T follicular helper cell (primary cell): Measurements from ENCODE around the gene TNS4.

ENCODE experiments used
- DNase-seq: peaks from one replicate; pipeline ENCODE4 v3.0.0-alpha.2; 2020; ENCODE audit warnings: low read depth

TNS4 gene

DNA sequence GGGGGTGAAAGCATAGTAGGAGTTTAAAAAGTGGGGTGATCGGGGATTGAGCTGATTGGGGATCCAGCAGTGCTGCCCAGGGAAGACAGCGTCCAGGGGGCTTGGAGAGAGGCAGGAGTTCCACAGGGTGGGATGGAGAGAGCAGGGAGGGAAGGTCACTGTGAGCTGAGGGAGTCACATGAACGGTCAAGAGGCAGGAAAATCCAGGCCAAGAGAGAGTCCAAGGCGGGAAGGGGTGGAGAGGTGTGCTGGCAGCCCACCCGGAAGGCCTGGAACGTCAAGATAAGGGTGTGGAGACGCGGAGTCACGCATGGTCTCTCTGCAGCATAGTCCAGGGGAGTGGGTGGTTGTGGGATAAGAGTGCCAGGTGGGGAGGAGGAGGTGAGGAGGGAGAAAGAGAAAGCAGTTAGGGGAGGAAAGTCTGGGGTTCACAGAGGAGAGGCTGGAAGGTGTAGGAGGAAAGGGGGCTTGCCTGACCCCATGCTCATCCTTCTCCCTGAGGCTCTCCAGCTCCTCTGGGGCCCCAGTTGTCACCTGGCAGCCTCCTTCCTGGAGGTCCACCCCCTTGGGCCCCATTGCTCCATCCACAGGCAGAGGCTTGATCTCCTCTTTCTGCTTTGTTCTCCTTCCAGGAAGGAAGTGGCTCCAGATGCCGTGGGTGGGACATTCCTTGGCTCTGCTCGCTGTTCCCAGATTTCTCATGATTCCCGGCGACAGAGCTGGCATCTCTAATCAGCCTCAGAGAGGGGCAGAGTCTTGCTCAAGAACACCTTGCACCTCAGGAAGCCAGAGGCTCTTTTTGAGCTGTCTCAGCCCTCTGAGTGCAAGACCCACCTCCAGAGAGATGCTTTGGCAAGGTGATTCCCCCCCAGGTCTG lies 35.1 kb upstream of the TNS4 start:
- no peak for DNase-seq

DNA sequence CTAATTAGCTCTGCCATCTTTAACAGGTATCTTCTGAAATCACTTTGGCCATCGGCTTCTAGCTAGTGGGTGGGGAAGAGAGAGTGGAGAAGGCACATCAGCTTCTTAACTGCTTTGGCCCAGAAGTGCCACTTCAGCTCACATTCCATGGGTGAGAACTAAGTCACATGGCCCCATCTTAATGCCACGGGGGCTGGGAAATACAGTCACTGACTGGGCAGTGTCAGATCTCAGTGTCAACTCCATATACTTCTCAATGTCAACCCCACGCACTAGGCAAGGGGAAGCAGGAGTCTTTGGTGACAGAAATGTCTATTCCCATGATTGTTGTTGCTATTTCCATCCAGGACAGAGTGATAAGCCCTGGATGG lies 34.5 kb upstream of the TNS4 start:
- DNase-seq = no peak

DNA sequence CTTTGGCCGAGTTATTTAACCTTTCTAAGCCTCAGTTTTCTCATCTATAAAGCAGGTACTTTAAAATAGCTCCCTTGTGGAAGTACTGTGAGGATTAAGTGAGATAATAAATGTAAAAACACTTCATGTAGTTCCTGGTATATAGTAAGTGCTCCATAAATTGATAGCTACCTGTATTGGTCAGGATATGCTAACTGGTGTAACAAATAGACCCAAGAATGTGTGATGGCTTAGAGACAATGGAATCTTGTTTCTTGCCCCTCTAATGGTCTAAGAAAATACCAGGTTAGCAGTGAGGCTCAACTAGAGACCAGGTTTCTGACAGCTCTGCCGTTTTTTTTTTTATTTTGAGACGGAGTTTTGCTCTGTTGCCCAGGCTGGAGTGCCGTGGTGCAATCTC lies 34.0 kb upstream of the TNS4 start:
- no peak for DNase-seq

DNA sequence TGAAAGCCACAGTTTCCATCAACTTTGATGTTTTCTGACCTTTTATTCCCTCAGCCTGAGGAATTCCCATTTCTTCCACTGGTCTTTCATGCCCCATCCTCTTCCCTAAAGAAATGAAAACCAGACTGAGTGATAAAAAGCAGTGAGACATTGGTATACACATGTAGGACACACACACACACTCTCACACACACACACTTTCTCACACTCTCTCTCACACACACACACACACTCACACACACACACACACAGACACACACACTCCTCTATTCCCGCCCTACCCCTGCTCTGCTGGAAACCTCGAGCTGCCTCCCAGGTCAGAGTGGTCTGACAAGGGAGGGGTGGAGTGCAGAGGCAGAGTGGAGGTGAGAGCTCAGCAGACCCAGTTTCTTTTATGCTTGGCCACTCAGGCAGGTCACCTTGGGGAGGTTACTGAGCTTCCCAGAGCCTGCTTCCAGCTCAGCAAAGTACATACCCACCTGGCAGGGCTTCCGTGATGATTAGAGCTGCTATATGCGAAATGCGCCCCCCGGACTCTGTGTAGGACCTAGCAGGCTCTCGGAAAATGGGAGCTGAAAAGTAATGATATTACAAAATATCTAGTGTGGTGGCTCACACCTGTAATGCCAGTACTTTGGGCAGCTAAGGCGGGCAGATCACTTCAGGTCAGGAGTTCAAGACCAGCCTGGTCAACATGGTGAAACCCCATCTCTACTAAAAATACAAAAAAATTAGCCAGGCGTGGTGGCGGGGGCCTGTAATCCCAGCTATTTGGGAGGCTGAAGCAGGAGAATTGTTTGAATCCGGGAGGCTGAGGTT lies 33.2 kb upstream of the TNS4 start:
- DNase-seq = no peak

DNA sequence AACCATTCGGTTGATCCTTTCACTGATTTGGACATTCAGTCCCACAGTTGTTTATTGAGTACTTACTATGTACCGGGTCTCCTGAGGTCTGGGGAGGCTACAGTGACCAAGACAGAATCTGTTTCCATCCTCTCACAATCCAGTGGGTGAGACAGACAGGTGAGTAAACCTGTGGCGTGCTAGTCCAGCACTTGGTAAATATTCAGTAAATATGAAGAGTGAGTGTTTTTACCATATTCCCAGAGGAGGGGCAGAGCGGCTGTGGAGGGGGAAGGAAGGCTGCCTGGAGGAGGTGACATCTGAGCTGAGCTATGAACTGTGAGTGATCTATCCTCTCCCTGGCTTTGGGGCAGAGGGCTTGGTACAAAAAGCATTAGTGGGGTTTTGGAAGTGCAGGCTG lies 32.5 kb upstream of the TNS4 start:
- DNase-seq = no peak

DNA sequence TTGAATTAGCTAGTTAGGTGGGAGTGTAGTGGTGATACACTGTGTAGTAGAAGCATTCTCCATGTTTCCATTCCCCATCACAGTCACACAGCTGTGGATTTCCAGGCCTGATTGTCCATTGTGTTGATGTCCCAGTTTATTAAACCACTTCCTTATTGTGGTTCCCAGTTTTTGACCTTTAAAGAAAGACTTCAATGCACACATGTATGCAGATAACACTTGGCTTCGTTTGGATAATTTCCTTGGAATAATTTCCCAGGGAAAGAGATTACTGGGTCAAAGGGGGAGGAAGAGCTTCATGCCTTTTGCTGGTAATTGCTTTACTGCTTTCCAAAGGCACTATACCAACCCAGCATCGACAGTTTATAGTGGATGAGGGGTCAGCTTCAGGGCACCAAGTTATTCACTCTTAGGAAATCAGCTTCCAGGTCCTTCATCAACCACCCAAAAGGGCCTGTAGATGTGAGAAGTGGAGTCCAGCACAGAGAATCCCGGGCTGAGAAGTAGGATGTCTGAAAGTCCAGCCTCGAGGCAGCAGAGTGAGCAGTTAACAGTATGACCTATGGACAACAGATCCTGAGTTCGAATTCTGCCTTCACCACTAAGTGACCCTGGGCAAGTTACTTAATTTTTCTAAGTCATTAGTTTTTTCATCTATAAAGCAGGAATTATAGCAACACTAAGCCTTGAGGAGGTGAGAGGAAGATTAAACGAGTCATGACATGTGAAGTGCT lies 31.3 kb upstream of the TNS4 start:
- no peak for DNase-seq

DNA sequence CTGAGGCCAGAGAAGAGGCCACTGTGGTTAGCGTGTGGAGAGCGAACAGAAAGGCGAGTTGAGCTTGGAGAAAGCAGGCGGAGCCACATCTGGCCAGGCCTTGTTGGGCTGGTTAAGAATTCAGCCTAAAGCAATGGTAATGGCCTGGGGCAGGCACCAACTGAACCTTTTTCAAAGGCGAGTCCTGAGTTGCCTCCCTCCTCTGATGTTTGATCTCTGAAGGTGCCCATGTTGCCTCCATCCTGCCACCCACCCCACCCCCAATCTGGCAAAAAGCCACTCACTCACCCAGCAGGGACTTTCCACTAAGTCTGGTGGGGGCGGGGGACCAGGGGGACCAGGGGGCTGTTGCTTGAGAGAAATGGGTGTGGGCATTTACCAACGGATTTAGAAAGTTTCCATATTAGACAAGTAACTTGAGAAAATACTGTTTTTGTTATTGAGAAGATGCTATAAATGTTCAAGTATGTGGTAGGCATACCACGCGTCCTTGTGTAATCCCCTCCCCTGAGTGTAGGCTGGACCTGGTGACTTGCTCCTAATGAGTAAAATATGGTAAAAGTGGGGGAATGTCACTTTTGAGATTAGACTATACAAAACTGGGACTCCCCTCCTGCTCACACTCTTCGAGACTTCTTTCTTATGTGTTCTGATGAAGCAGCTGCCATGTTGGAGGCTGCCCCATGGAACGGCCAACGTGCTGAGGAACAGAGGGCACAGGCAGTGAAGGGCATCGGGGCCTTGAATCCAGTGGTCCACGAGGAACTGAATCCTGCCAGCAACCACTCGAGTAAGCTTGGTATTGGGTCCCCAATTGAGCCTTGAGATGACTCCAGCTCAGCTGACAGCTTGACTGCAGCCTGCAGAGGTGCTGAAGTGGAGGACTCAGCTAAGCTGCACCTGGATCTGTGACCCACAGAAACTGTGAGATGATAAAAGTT lies 29.9 kb upstream of the TNS4 start:
- DNase-seq = peak; percentile 65

DNA sequence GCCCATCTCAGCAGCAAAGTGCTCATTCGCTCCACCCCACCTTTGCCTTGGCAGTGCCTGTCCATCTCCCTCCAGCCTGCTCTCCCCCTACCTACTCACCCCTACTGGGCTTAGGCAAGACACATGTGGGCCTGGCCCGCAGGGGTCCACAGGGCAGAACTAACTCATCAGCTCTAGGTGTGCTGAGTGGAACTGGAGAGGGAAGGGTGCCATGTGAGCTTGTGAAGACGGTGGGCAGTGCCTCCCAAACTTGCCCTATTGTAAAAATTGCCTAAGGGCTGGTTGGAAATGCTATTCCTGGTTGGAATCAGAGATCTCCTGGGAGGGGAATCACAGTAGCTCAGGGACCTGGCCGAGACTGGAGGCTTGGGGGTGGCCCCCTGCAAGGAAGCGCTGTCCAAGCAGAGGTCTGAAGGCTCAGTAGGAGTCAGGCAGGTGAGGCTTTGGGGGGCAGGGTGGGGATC lies 29.1 kb upstream of the TNS4 start:
- DNase-seq = no peak

DNA sequence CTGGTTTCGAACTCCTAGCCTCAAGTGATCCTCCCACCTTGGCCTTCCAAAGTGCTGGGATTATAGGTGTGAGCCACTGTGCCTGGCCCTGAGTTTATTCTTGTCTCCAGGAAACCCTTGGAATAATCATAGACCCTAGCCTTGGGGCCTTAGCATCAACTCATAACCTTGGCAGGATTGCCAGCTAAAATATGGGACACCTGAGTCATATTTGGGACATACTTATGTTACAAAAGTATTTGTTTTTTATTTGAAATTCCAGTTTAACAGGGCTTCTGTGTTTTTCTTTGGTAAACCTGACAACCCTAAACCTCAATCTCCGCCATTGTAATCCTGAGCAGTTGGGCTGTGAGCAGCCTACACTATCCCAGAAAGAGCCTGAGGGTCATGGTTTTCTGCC lies 28.6 kb upstream of the TNS4 start:
- DNase-seq = no peak

DNA sequence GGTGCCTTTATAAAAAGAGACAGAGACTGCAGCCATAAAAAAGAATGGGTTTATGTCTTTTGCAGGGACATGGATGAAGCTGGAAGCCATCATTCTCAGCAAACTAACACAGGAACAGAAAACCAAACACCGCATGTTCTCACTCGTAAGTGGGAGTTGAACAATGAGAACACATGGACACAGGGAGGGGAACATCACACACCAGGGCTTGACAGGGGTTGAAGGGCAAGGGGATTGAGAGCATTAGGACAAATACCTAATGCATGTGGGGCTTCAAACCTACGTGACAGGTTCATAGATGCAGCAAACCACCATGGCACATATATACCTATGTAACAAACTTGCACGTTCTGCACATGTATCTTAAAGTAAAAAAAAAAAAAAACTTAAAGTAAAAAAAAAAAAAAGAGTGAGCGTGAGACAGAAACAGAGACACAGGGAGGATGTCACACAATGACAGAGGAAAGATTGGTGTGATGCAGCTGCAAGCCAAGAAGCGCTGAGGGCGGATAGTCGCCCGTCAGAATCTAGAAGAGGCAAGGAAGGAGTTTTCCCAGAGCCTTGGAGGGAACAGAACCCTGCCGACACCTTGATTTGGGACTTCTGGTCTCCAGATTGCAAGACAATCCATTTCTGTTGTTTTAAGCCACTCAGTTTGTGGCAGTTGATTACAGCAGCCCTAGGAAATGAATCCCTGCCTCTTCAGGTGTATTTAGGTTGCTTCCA lies 27.4 kb upstream of the TNS4 start:
- no peak for DNase-seq

DNA sequence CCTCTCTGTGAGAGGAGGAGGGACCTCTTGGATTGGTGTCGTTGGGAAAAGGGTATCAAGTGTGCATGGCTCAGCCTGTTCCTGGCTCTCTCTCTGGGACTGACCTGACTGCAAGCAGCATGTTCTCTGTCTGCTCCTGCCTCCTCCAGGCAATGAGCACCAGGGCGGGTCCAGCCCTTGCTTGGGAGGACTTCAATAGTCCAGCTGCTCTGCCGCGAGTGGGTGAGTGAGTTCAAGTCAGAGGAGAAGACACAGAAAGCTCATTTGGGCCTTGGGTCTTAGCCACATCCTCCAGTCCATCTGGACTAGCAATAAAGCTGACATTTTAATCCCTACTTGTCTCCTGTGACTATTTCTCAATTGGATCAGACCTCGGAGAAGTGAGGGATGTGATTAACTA lies 25.2 kb upstream of the TNS4 start:
- no peak for DNase-seq

DNA sequence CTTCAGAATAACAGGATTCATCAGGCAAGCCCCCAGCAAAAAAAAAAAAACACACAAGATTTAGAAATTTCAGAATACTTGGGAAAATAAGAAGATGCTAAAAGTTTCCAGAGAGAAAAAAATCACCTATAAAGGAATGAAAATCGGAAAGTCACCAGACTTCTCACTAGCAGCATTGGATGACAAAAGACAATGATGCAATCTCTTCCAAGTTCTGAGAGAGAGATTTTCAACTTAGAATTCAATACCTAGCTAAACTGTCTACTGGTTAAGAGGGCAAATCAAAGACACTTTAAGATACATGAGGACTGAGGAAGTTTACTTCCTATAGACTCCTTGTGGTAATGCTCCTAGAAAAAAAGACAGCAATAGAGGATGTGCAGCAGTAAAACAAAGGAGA lies 23.9 kb upstream of the TNS4 start:
- DNase-seq = no peak

DNA sequence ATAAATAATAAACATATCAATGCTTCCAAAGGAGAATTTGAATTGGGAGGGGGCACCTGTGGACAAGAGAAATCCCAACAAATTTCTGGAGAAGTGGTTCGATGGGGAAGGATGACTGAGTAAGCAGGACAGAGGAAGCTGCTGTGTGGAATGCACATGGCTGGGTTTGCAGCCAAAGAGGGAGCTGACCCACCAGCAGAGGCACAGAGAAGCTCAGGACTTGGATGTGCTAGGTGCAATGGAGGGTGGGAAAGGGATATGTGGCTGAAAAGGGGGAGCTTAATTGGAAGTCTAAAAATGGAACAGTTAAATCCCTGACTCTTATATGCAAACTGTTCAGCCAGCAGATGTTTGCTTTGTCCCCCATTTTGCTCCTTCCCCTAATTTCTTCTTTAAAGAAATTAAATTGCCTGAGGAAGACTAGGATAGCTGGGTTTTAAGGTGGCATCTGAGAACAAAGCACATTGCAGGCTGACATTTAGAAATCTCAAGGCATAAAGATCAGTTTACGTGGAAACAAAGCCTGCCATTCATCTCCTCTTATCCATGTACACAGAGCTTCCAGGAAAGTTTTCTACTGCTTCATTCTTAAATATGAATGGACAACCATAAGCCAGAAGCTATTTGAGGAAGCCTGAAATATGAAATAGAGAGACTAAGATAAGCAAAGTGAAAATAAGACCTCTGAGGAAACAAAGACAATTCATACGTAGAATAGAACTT lies 23.0 kb upstream of the TNS4 start:
- no peak for DNase-seq

DNA sequence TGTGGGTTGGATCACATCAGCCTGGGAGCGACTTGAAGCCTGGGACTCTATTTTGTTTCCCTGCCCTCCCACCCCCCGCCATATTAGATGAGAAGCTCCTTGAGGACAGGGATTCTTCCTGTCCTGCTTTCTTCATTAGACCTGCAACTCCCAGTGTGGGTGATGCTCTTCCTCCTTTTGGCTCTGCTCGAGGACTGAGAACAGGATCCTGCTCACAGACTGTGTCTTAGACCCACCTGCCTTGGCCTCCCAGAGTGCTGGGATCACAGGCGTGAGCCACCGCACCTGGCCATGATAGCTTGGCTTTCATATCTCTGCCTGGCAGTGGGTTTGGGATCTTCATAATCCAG lies 21.5 kb upstream of the TNS4 start:
- no peak for DNase-seq

DNA sequence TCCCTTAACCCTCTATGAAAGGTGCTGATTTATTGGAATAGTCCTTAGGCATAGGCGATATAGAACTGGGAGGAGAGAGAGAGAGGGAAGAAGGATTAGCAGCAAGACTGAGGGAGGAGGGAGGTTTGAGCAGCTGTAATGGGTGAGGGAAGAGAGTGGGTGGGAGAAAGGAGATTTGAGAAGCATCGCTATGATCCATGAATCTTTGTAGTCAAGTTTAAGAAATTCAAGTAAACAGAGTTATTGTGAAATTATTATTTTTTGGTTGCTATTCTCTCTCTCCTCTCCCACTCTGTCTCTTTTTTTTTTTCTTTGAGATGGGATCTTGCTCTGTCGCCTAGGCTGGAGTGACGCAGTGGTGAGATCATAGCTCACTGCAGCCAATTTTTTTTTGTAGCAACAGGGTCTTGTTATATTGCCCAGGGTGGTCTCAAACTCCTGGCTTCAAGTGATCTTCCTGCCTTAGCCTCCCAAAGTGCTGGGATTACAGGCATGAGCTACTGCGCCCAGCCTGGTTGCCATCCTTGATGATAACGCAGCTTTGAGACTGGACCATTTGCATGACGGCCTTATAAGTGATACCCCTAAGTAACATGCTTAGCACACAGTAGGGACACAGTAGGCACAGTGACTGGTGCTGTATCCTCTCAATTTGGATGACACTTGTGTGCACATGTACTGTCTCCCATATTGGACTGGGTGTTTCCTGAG lies 21.0 kb upstream of the TNS4 start:
- DNase-seq = no peak

DNA sequence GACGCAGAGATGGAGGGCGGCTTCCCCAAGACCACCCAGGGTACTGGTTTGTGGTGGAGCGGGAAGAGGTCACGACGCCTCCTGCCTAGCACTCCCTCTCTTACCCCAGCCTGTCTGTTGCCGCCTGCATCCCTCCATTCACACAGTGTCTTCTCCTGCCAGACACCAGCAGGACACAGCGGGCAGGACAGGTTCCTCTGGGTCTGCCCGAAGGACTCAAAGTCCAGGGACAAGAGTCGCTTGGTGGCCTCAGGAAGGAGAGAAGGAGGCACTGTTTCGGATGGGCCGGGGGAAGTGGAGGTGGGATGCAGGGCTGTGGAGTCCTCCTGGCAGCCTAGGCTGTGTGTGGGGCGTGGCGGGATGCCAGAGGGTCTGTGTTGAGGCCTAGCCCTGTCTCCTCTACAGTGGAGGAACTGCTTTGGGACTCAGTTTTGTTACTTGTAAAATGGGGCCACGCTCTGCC lies 19.6 kb upstream of the TNS4 start:
- no peak for DNase-seq

DNA sequence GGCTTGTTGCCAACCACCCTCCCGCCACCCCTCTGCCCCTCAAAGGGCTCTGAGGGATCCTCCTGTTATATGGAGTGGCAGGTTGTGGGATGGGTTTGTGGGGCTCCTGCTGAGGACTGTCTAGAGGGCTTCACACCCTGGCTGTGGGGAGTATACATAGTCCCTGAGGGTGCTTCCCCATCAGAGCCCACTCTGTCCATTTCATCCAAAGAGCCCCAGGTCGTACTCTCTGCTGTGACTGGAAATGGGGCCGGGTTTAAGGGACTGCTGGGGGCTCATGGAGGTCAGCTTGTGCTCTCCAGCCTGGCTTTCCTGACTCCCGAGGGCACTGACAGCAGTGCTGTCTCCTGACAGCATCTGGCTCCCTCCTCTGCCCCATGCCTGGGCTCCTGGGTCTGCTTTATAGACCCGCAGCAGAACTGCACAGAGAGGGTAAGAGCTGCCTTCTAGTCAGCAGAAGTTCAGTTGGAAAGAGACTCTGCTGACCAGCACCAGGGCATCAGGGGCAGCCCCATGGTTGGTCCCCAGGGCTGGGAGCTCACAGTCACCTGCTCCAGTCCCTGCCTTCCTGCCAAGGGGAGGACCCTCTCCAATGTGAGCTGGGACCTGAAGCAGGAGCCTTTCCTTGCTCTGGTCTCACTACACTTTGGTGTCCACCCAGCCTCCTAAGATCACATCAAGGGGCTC lies 17.8 kb upstream of the TNS4 start:
- no peak for DNase-seq

DNA sequence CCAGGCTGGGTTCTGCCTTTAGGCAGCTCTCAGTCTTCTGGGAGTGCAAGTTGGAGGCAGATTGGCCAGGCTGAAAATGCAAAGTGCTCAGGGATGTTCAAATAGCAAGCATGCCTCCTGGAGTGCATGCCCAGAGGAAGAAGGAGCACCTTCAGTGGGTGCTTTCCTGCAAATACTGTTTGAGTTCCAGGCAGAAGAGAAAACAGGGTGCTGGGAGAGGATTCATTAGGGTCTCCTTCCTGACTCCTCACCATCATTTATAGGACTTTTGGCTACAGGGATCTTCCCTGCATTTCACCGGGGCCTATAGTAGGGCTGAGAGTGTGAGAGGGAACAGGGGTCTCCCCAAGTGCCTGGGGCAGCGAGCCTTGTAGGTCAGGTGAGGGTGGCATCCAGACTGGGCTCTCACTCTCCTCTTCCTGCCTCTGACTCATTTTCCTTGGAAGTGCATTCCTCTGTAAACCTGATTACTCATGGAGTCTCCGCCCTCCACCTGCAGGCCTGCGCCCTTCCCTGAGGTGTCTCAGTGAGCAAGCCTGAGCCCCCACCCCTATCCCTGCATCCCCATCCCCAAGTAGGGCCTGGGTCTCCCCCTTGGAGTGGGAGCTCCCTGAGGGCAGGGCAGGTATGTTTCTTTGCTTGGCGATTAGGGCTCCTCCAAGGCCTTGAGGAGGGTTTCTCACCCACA lies 17.1 kb upstream of the TNS4 start:
- DNase-seq = no peak
